ENCODE measurements around the gene EIF3F. TPM values are rescaled to one million over a fixed set of nuclear protein-coding genes. Genes with fewer than 3 reads are reported as not detected.

The EIF3F gene
- total and polyA plus RNA-seq, 2 of the 8 experiments (the other 6 are each of a cell fraction or from before 2014, with no cell fraction given), result 222 to 388 TPM

GRCh38 chr11:7944123-7944522, 43.0 kb upstream of the EIF3F start:
- no peak overlapping the region for H2AFZ ChIP-seq (ENCODE audit: low read length)
- no peaks in the 10 kb centered on the region for H3K79me1 ChIP-seq (ENCODE audit: low read depth, low read length)
- H2BK20ac ChIP-seq (ENCODE audit: low read length), result no peak overlapping the region
- H3K4me1 ChIP-seq (replicated peaks in 1 of 4; ENCODE audit: control insufficient read depth in 3 of 4, insufficient read depth in 4 of 4, low read length in 3 of 4), result no peaks in the 10 kb centered on the region
- no peak overlapping the region for H2AK5ac ChIP-seq (ENCODE audit: low read depth, low read length)
- CTCF ChIA-PET (ENCODE audit: partially characterized antibody), result no interaction called here
- no peaks in the 10 kb centered on the region for H3K23me2 ChIP-seq (ENCODE audit: low read depth, low read length)
- no peak for FAIRE-seq
- DNase-seq (ENCODE audit: low read depth in 1 of 2, low spot score in 2 of 2), result no peak
- POLR2A ChIA-PET (ENCODE audit: partially characterized antibody), result interaction anchor here (1.0 to 1.2 kb wide), 2 partner anchors 26 to 39 kb away, joined by 3 read pairs; no protein-coding TSS in a partner anchor
- H4K5ac ChIP-seq (ENCODE audit: insufficient read length, low read depth, low read length), result no peak overlapping the region
- H3K56ac ChIP-seq (replicated peaks; ENCODE audit: insufficient read length, low read depth, low read length), result no peak overlapping the region
- H3K79me2 ChIP-seq (ENCODE audit: control insufficient read depth in 1 of 2, insufficient read depth in 2 of 2, low read length in 2 of 2), result no peaks in the 10 kb centered on the region
- H3K9me3 ChIP-seq (ENCODE audit: insufficient read depth in 2 of 2, low read depth in 1 of 2, low read length in 1 of 2), result no peaks in the 10 kb centered on the region
- WGBS, 2 experiments (ENCODE audit: extremely low coverage in 1 of 2, insufficient coverage in 1 of 2, insufficient read length in 1 of 2, insufficient replicate concordance in 2 of 2, low coverage in 1 of 2, low lambda C conversion rate in 2 of 2, missing lambda C conversion rate in 1 of 2), result 90% methylated on average over 2 of the region's 2 CpGs; no CpG with 5 or more reads in 1 of the 2 experiments
- no peak overlapping the region for H4K8ac ChIP-seq (ENCODE audit: extremely low read depth, insufficient read depth, low read length)
- H3K4me2 ChIP-seq (ENCODE audit: insufficient read depth in 1 of 2, low read depth in 2 of 2, low read length in 2 of 2), result no peak overlapping the region
- H3K4me3 ChIP-seq (ENCODE audit: extremely low read depth in 1 of 4, insufficient read depth in 2 of 4, low read depth in 3 of 4, low read length in 4 of 4), result no peak overlapping the region
- H3K27me3 ChIP-seq (replicated peaks in 1 of 4; ENCODE audit: control insufficient read depth in 3 of 4, extremely low read depth in 1 of 4, insufficient read depth in 3 of 4, low read length in 3 of 4), result no peaks in the 10 kb centered on the region
- no peak overlapping the region for H3K18ac ChIP-seq (ENCODE audit: extremely low read depth, low read length)
- H2BK5ac ChIP-seq (ENCODE audit: low read depth, low read length), result no peak overlapping the region
- H2BK15ac ChIP-seq (ENCODE audit: low read length), result no peak overlapping the region
- H2BK120ac ChIP-seq (replicated peaks; ENCODE audit: low read depth, low read length), result no peak overlapping the region
- H4K91ac ChIP-seq (replicated peaks; ENCODE audit: insufficient read length, low read length), result no peak overlapping the region
- no peak overlapping the region for H3K4ac ChIP-seq (replicated peaks; ENCODE audit: insufficient read length, low read depth, low read length)
- no peak overlapping the region for H3K27ac ChIP-seq (ENCODE audit: low read depth, low read length)
- no peak overlapping the region for H2BK12ac ChIP-seq (ENCODE audit: low read depth, low read length)
- no peaks in the 10 kb centered on the region for H3K36me3 ChIP-seq (ENCODE audit: control insufficient read depth in 2 of 4, insufficient read depth in 4 of 4, low read length in 3 of 4)
- H4K20me1 ChIP-seq (replicated peaks in 1 of 2; ENCODE audit: control insufficient read depth in 1 of 2, insufficient read depth in 2 of 2, low read length in 2 of 2), result no peaks in the 10 kb centered on the region
- no peak overlapping the region for H3K14ac ChIP-seq (ENCODE audit: insufficient read length)
- no peak overlapping the region for H3K9ac ChIP-seq (replicated peaks in 1 of 4; ENCODE audit: extremely low read depth in 1 of 4, low read depth in 3 of 4, low read length in 3 of 4)
- no peak overlapping the region for H3K23ac ChIP-seq (ENCODE audit: insufficient read length)
- TF ChIP-seq CTCF (IDR thresholded peaks at IDR 0.05; ENCODE audit: control extremely low read depth in 1 of 3, insufficient read depth in 1 of 3, low read depth in 1 of 3, low read length in 3 of 3), result no peak
- TF ChIP-seq GABPA (IDR thresholded peaks at IDR 0.05; ENCODE audit: borderline replicate concordance, insufficient read depth, low read length), result no peak
- no peak for TF ChIP-seq ZNF274 (IDR thresholded peaks at IDR 0.05; ENCODE audit: borderline replicate concordance, extremely low read depth, low read length)
- TF ChIP-seq EP300 (IDR thresholded peaks at IDR 0.05; ENCODE audit: borderline replicate concordance in 1 of 2, low read depth in 2 of 2, low read length in 2 of 2), result no peak
- no peak for TF ChIP-seq BCL11A (IDR thresholded peaks at IDR 0.05; ENCODE audit: low read depth in 2 of 2, low read length in 2 of 2)
- TF ChIP-seq ASH2L (IDR thresholded peaks at IDR 0.05; ENCODE audit: low read length), result no peak
- no peak for TF ChIP-seq TEAD4 (IDR thresholded peaks at IDR 0.05; ENCODE audit: low read depth, low read length)
- TF ChIP-seq PHF8 (conservative IDR thresholded peaks at IDR 0.05; ENCODE audit: low read depth, low read length), result no peak
- no peak for TF ChIP-seq SIX5 (IDR thresholded peaks at IDR 0.05; ENCODE audit: low read depth, low read length)
- TF ChIP-seq CEBPB (IDR thresholded peaks at IDR 0.05; ENCODE audit: low read depth, low read length), result no peak
- no peak for TF ChIP-seq MAFK (IDR thresholded peaks at IDR 0.05; ENCODE audit: low read depth, low read length)
- TF ChIP-seq KDM1A (IDR thresholded peaks at IDR 0.05; ENCODE audit: borderline replicate concordance, low read length), result no peak

Data from H1 (cell line).